Measurements from ENCODE around the gene PPP2R2C.

- TF ChIP-seq CTCF (IDR thresholded peaks at IDR 0.05; ENCODE audit: insufficient read depth, low read length) = no peak
- no peak for TF ChIP-seq POLR2AphosphoS5 (IDR thresholded peaks at IDR 0.05; ENCODE audit: low read depth)
- no peak for TF ChIP-seq GABPA (IDR thresholded peaks at IDR 0.05; ENCODE audit: low read depth)
- no peak for TF ChIP-seq REST (IDR thresholded peaks at IDR 0.05; ENCODE audit: insufficient replicate concordance, low read depth)
- no peak for TF ChIP-seq SPI1 (IDR thresholded peaks at IDR 0.05; ENCODE audit: borderline replicate concordance, low read depth)
Measured at GRCh38 chr4:6458528-6458927, 13.9 kb downstream of the PPP2R2C start.

Measured in HL-60 (cell line).